ENCODE data around the gene KRT81. TPM values are rescaled to one million over a fixed set of nuclear protein-coding genes. Genes with fewer than 3 reads are reported as not detected.
"Not testable (repeated sequence)": the region's sequence is repeated elsewhere in the genome, so short reads cannot be mapped to it uniquely, and the experiment has no call there.

Gene KRT81
- total RNA-seq, 1 donor from 2014 or later, result not detected

GRCh38 chr12:52254965-52255751 is 36.2 kb downstream of the KRT81 start:
- no peak for TF ChIP-seq CTCF (IDR thresholded peaks at IDR 0.05; ENCODE audit: partially characterized antibody, unreplicated experiment)
- no peak overlapping the region for H3K4me3 Mint-ChIP-seq (ENCODE audit: unreplicated experiment)
- peaks cover 8% of the 10 kb centered on the region for H3K27me3 Mint-ChIP-seq (ENCODE audit: unreplicated experiment)
- H3K36me3 Mint-ChIP-seq (ENCODE audit: unreplicated experiment), result no peaks in the 10 kb centered on the region
- H3K4me1 Mint-ChIP-seq (ENCODE audit: low read depth, unreplicated experiment), result peaks cover 7% of the 10 kb centered on the region
- no peak overlapping the region for H3K27ac Mint-ChIP-seq (ENCODE audit: unreplicated experiment)
- H3K9me3 Mint-ChIP-seq (ENCODE audit: unreplicated experiment), result peaks cover 9% of the 10 kb centered on the region
- no peak for DNase-seq

GRCh38 chr12:52254180-52254964 is 37.0 kb downstream of the KRT81 start:
- no peaks in the 10 kb centered on the region for H3K36me3 Mint-ChIP-seq (ENCODE audit: unreplicated experiment)
- peaks cover 7% of the 10 kb centered on the region for H3K4me1 Mint-ChIP-seq (ENCODE audit: low read depth, unreplicated experiment)
- peaks cover 15% of the 10 kb centered on the region for H3K27me3 Mint-ChIP-seq (ENCODE audit: unreplicated experiment)
- DNase-seq, result no peak
- no peak for TF ChIP-seq CTCF (IDR thresholded peaks at IDR 0.05; ENCODE audit: partially characterized antibody, unreplicated experiment)
- H3K9me3 Mint-ChIP-seq (ENCODE audit: unreplicated experiment), result peaks cover 7% of the 10 kb centered on the region
- H3K27ac Mint-ChIP-seq (ENCODE audit: unreplicated experiment), result no peak overlapping the region
- H3K4me3 Mint-ChIP-seq (ENCODE audit: unreplicated experiment), result no peak overlapping the region

GRCh38 chr12:52253391-52254179 is 37.7 kb downstream of the KRT81 start:
- Mint-ChIP-seq H3K4me1 (ENCODE audit: low read depth, unreplicated experiment) (peaks cover 7% of the 10 kb centered on the region), H3K4me3 (ENCODE audit: unreplicated experiment) (no peak overlapping the region), H3K27me3 (ENCODE audit: unreplicated experiment) (peaks cover 16% of the 10 kb centered on the region), H3K9me3 (ENCODE audit: unreplicated experiment) (peaks cover 7% of the 10 kb centered on the region), H3K36me3 (ENCODE audit: unreplicated experiment) (no peaks in the 10 kb centered on the region), H3K27ac (ENCODE audit: unreplicated experiment) (no peak overlapping the region)
- DNase-seq, result no peak
- no peak for TF ChIP-seq CTCF (IDR thresholded peaks at IDR 0.05; ENCODE audit: partially characterized antibody, unreplicated experiment)

- H3K4me3 Mint-ChIP-seq (ENCODE audit: unreplicated experiment), result no peak overlapping the region
- H3K4me1 Mint-ChIP-seq (ENCODE audit: low read depth, unreplicated experiment), result peaks cover 7% of the 10 kb centered on the region
- no peak for TF ChIP-seq CTCF (IDR thresholded peaks at IDR 0.05; ENCODE audit: partially characterized antibody, unreplicated experiment)
- DNase-seq, result no peak
- peaks cover 7% of the 10 kb centered on the region for H3K9me3 Mint-ChIP-seq (ENCODE audit: unreplicated experiment)
- H3K27me3 Mint-ChIP-seq (ENCODE audit: unreplicated experiment), result peaks cover 16% of the 10 kb centered on the region
- no peaks in the 10 kb centered on the region for H3K36me3 Mint-ChIP-seq (ENCODE audit: unreplicated experiment)
- H3K27ac Mint-ChIP-seq (ENCODE audit: unreplicated experiment), result no peak overlapping the region
Measured at GRCh38 chr12:52252728-52253343, 38.5 kb downstream of the KRT81 start.

GRCh38 chr12:52252175-52252615 is 39.1 kb downstream of the KRT81 start:
- DNase-seq; H3K4me3 Mint-ChIP-seq (ENCODE audit: unreplicated experiment); H3K36me3 Mint-ChIP-seq (ENCODE audit: unreplicated experiment); H3K27ac Mint-ChIP-seq (ENCODE audit: unreplicated experiment): not testable (repeated sequence)
- Mint-ChIP-seq H3K4me1 (ENCODE audit: low read depth, unreplicated experiment) (peaks cover 12% of the 10 kb centered on the region), H3K27me3 (ENCODE audit: unreplicated experiment) (peaks cover 16% of the 10 kb centered on the region), H3K9me3 (ENCODE audit: unreplicated experiment) (peaks cover 11% of the 10 kb centered on the region)

Measured in glutamatergic neuron (in vitro differentiated cells).